GM12864 (cell line): Measurements from ENCODE around the gene POP7.
"Not testable (repeated sequence)": the region's sequence is repeated elsewhere in the genome, so short reads cannot be mapped to it uniquely, and the experiment has no call there.

Experiments used
- DNase-seq: peaks from one replicate; pipeline ENCODE4 v3.0.0-alpha.2; 2011; ENCODE audit warnings: low read depth
- H3K4me3 ChIP-seq: 2 replicates; pipeline ENCODE4 v1.5.1; 2011; ENCODE audit warnings: mild to moderate bottlenecking, low read depth, low read length, control low read depth
- CTCF ChIP-seq: IDR thresholded peaks from 2 replicates; pipeline ENCODE4 v1.5.1; 2011; ENCODE audit warnings: low read depth, mild to moderate bottlenecking, moderate library complexity, low read length, control low read depth, inconsistent platforms; ENCODE audit errors: missing control alignments

The POP7 gene

GRCh38 chr7:100710452-100710851, 4.5 kb downstream of the POP7 start:
- no peak overlapping the region for H3K4me3 ChIP-seq
- no peak for TF ChIP-seq CTCF
- no peak for DNase-seq

- DNase-seq, result no peak
- TF ChIP-seq CTCF, result no peak
These were observed 5.4 kb downstream of the POP7 start for GRCh38 chr7:100711369-100711768.

GRCh38 chr7:100714725-100715124, 8.8 kb downstream of the POP7 start:
- TF ChIP-seq CTCF, result no peak
- no peak for DNase-seq
- H3K4me3 ChIP-seq, result no peak overlapping the region

More at GRCh38 chr7:100711369-100711768, 5.4 kb downstream of the POP7 start:
- H3K4me3 ChIP-seq, result no peak overlapping the region

GRCh38 chr7:100717073-100717472, 11.2 kb downstream of the POP7 start:
- H3K4me3 ChIP-seq, DNase-seq: not testable (repeated sequence)

GRCh38 chr7:100719523-100720278, 13.8 kb downstream of the POP7 start:
- DNase-seq, result no peak
- no peak for TF ChIP-seq CTCF
- H3K4me3 ChIP-seq, result no peak overlapping the region

GRCh38 chr7:100720279-100720670, 14.4 kb downstream of the POP7 start, which contains the start of gene EPO:
Gene EPO, plus strand, starts transcription at chr7:100720468. Its CDS starts 513 bp downstream, at chr7:100720981.
- TF ChIP-seq CTCF, result no peak
- DNase-seq, result no peak
- H3K4me3 ChIP-seq, result no peak within 1 kb of the TSS

GRCh38 chr7:100720671-100721504, 15.0 kb downstream of the POP7 start:
- no peak for DNase-seq
- no peak overlapping the region for H3K4me3 ChIP-seq
- TF ChIP-seq CTCF, result no peak
